Transverse colon (tissue), 3 donors: Measurements from ENCODE around the gene MOGAT1.

Experiments
- POLR2A ChIP-seq: fragments of 450-650 bp; IDR thresholded peaks from one replicate; pipeline ENCODE4 v1.6.1; 2016; ENCODE audit warnings: antibody characterized with exemption, mild to moderate bottlenecking, moderate library complexity
- TF ChIP-seq, protein P1 (sequence below), 5 experiments: fragments of 200-600 bp in 3 of 5; fragments of 450-650 bp in 2 of 5; sonication (generic) in 3 of 5; IDR thresholded peaks; 1 replicate in 2 of 5; 2 replicates in 3 of 5; pipeline ENCODE4 v1.5.1; 2016 to 2017; ENCODE audit warnings: antibody characterized with exemption in 5 of 5, inconsistent platforms in 3 of 5, mild to moderate bottlenecking in 2 of 5, moderate library complexity in 1 of 5

GRCh38 chr2:222706616-222707015 lies 35.2 kb downstream of the MOGAT1 start:
- TF ChIP-seq, protein P1, sequence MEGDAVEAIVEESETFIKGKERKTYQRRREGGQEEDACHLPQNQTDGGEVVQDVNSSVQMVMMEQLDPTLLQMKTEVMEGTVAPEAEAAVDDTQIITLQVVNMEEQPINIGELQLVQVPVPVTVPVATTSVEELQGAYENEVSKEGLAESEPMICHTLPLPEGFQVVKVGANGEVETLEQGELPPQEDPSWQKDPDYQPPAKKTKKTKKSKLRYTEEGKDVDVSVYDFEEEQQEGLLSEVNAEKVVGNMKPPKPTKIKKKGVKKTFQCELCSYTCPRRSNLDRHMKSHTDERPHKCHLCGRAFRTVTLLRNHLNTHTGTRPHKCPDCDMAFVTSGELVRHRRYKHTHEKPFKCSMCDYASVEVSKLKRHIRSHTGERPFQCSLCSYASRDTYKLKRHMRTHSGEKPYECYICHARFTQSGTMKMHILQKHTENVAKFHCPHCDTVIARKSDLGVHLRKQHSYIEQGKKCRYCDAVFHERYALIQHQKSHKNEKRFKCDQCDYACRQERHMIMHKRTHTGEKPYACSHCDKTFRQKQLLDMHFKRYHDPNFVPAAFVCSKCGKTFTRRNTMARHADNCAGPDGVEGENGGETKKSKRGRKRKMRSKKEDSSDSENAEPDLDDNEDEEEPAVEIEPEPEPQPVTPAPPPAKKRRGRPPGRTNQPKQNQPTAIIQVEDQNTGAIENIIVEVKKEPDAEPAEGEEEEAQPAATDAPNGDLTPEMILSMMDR (IDR thresholded peaks at IDR 0.05), result no peak
- no peak for TF ChIP-seq POLR2A
